Activated naive CD4-positive, alpha-beta T cell treated with anti-CD3 and anti-CD28 coated beads, Interleukin-2, amount 10 ng/mL, durations not matched to agents 7 days and 5 days (primary cell): ENCODE results near the gene INPP5K.

Experiments
- CTCF ChIA-PET: fragments of 350-600 bp; sonication (Branson Sonifier 250); formaldehyde crosslinking; loops from one replicate; lab custom pipeline; 2021; ENCODE audit warnings: antibody characterized with exemption; lab: Charles Lee
- DNase-seq: peaks from one replicate; pipeline ENCODE4 v3.0.0-alpha.2; 2020
- H3K27ac Mint-ChIP-seq: one replicate; pipeline ENCODE4 v1.8.0; 2021; ENCODE audit warnings: mild to moderate bottlenecking, moderate library complexity, mixed read lengths
- H3K27me3 Mint-ChIP-seq: one replicate; pipeline ENCODE4 v1.8.0; 2021; ENCODE audit warnings: mild to moderate bottlenecking, mixed read lengths
- H3K36me3 Mint-ChIP-seq: one replicate; pipeline ENCODE4 v1.8.0; 2021; ENCODE audit warnings: mixed read lengths
- H3K4me1 Mint-ChIP-seq: one replicate; pipeline ENCODE4 v1.8.0; 2021; ENCODE audit warnings: mixed read lengths
- H3K4me3 Mint-ChIP-seq: one replicate; pipeline ENCODE4 v1.8.0; 2021; ENCODE audit warnings: mild to moderate bottlenecking, moderate library complexity, mixed read lengths
- H3K9me3 Mint-ChIP-seq: one replicate; pipeline ENCODE4 v1.8.0; 2021; ENCODE audit warnings: mixed read lengths

Gene INPP5K

DNA sequence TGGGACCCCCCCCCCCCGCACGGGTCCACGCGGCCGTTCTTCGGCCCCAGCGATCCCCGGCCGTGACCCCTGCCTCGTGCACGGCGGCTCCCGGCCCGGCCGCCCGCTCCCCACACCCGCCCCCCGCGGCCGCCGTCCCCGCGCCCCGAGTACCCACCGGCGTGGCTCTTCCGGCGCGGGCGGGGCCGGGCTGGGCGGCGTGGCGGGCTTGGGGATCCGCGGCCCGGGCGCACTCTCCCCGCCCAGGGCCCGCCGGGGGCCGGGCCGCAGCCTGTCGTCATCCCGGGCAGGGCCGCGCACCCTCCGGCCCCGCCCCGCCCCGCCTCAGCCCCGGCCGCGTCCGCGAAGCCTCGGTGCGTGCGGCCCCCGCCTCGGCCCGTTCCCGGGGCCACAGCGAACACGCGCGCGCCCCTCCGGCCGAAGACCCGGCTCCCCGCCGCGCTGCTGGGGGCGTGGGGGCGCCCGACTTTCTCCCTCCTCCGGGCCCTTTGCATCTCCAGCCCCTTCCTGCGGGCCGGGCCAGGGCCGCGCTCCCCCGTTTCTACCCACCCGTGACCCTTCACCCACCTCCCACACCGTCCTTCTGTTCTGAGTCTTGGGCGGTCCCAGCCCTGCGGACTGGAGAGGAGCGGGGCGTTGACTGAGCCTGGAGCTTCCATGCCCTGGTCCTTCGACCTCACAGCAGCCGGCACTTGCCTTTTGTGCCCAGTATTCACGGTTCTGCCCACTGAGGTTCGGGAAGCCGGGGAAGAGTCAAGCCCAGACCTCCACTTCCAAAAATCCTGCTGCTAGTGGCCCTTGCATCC, 24.8 kb downstream of the INPP5K start:
- H3K4me3 Mint-ChIP-seq = peak overlapping the region; percentile 86
- H3K27ac Mint-ChIP-seq = peak overlapping the region; percentile 74
- CTCF ChIA-PET = no interaction called here
- H3K27me3 Mint-ChIP-seq = peaks cover 48% of the 10 kb centered on the region
- peaks cover 10% of the 10 kb centered on the region for H3K36me3 Mint-ChIP-seq
- DNase-seq = peak; percentile 67
- no peaks in the 10 kb centered on the region for H3K9me3 Mint-ChIP-seq
- peaks cover 46% of the 10 kb centered on the region for H3K4me1 Mint-ChIP-seq

DNA sequence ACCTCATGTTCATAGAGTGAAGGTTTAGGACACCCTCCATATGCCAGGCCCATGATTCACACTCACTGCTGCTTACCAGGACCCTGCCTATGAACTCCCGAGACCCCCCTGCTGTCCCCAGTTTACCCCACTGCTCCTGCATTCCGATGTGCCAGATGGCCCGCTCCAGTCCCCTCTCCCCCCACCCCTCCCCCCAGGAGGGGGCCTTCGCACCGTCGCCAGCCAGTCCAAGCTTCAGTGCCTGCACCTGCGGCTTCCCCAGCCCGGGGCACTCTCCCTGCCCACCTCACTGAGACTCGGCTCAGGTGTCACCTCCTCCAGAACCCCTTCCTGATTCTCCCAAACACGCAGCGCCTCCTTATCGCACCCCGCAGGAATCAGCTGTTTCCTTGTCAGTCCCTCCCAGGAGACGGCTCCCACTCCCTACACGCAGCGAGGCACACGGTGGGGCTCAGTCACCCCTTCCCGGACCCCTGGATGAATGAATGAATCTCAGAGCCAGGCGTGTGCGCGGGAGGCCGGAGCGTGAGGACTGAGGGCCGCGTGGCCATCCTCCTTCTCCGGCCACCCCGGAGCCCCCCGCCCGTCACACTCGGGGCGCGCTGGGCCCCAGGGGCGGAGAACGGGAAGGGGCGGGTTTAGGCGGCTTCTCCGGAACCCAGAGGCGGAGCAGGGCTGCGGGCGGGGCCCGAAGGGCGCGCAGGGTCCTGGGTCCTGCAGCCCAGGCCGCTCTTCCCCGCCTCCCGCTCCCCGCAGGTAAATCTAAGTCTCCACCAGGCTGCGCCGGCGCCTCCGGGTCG, 25.6 kb downstream of the INPP5K start:
- H3K36me3 Mint-ChIP-seq = peaks cover 10% of the 10 kb centered on the region
- peak; percentile 83 for DNase-seq
- no peaks in the 10 kb centered on the region for H3K9me3 Mint-ChIP-seq
- H3K4me1 Mint-ChIP-seq = peaks cover 46% of the 10 kb centered on the region
- peak overlapping the region; percentile 82 for H3K27ac Mint-ChIP-seq
- H3K27me3 Mint-ChIP-seq = peaks cover 56% of the 10 kb centered on the region
- CTCF ChIA-PET = interaction anchor here (1.2 kb wide), 1 partner anchor 125 kb away, joined by 3 read pairs; no protein-coding TSS in a partner anchor
- peak overlapping the region; percentile 85 for H3K4me3 Mint-ChIP-seq

- H3K9me3 Mint-ChIP-seq = no peaks in the 10 kb centered on the region
- H3K27ac Mint-ChIP-seq = no peak overlapping the region
- H3K36me3 Mint-ChIP-seq = peaks cover 7% of the 10 kb centered on the region
- H3K4me1 Mint-ChIP-seq = peaks cover 56% of the 10 kb centered on the region
- DNase-seq = no peak
- CTCF ChIA-PET = no interaction called here
- peak overlapping the region; percentile 67 for H3K4me3 Mint-ChIP-seq
- peaks cover 69% of the 10 kb centered on the region for H3K27me3 Mint-ChIP-seq
These were observed 27.6 kb downstream of the INPP5K start for GRCh38 chr17:1488826-1489270.

- H3K27ac Mint-ChIP-seq = peak overlapping the region; percentile 60
- peaks cover 65% of the 10 kb centered on the region for H3K27me3 Mint-ChIP-seq
- peak overlapping the region; percentile 82 for H3K4me3 Mint-ChIP-seq
- DNase-seq = peak; percentile 79
- peaks cover 56% of the 10 kb centered on the region for H3K4me1 Mint-ChIP-seq
- peaks cover 7% of the 10 kb centered on the region for H3K36me3 Mint-ChIP-seq
- H3K9me3 Mint-ChIP-seq = no peaks in the 10 kb centered on the region
- CTCF ChIA-PET = interaction anchor here (0.8 kb wide), 1 partner anchor 123 kb away, joined by 3 read pairs; no protein-coding TSS in a partner anchor
These were observed 28.2 kb downstream of the INPP5K start for GRCh38 chr17:1487939-1488825.

- peaks cover 10% of the 10 kb centered on the region for H3K36me3 Mint-ChIP-seq
- peak overlapping the region; percentile 60 for H3K27ac Mint-ChIP-seq
- CTCF ChIA-PET = interaction anchor here (0.8 to 1.0 kb wide), 2 partner anchors 29 to 122 kb away, joined by 3 to 5 read pairs; partner anchors contain the start of gene INPP5K
- H3K4me1 Mint-ChIP-seq = peaks cover 48% of the 10 kb centered on the region
- peak; percentile 65 for DNase-seq
- H3K4me3 Mint-ChIP-seq = peak overlapping the region; percentile 82
- H3K27me3 Mint-ChIP-seq = peaks cover 53% of the 10 kb centered on the region
- H3K9me3 Mint-ChIP-seq = no peaks in the 10 kb centered on the region
These were observed 29.4 kb downstream of the INPP5K start for GRCh38 chr17:1486802-1487695.

DNA sequence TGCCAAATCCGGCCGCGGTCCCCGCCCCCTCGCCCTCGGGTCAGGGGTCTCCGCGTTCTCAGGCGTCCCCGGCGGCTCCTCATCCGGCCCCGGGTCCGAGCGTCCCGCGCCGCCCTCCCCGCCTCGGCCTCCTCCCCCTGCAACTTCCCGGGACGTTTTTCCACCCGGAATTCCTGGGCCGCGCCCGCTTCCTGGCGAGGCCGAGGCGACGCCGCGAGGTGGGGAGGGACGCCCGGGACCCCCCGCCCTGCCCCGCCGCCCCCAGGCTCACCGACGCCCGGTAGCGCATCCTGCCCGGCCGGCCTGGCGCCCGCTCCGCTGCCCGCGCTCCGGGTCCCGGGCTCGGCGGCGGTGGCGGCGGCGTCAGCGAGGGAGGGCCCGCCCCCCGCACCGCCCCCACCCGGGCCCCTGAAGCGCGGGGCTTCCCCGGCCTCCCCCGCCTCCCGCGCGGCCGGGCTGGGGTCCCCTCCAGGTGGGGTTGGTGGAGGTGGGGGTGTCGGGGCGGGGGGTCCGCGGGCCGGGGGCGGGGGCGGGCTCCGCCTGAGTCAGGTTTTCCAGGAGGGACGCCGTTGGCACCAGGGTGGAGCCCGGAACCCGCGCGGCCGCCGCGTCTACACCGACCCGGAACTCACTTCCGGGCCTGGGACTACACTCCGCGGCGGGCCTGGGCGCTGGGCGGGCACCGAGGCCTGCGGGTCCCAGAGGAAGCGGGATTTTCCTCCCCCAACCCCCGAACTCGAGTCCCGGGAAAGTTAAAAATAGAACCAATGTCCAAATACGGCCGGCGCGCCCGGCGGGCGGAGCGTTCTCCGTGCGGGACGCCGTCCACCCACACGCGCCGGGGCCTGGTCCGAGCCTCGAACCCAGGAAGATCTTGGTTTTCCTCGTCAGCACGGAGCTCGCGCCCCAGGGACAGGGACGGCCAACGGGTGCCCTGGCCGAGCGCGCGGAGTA, 30.7 kb downstream of the INPP5K start:
- peak overlapping the region; percentile 77 for H3K4me3 Mint-ChIP-seq
- peaks cover 11% of the 10 kb centered on the region for H3K36me3 Mint-ChIP-seq
- peaks cover 42% of the 10 kb centered on the region for H3K4me1 Mint-ChIP-seq
- H3K9me3 Mint-ChIP-seq = no peaks in the 10 kb centered on the region
- CTCF ChIA-PET = interaction anchor here (1.0 kb wide), 1 partner anchor 30 kb away, joined by 5 read pairs; the partner anchor contains the start of gene INPP5K
- H3K27me3 Mint-ChIP-seq = peaks cover 50% of the 10 kb centered on the region
- peak; percentile 78 for DNase-seq
- no peak overlapping the region for H3K27ac Mint-ChIP-seq

- Mint-ChIP-seq H3K27me3 (peaks cover 45% of the 10 kb centered on the region), H3K36me3 (peaks cover 9% of the 10 kb centered on the region), H3K9me3 (no peaks in the 10 kb centered on the region), H3K4me3 (peak overlapping the region; percentile 77), H3K4me1 (peaks cover 35% of the 10 kb centered on the region), H3K27ac (peak overlapping the region; percentile 73)
- CTCF ChIA-PET = no interaction called here
- DNase-seq = peak; percentile 68
These were observed 31.6 kb downstream of the INPP5K start for GRCh38 chr17:1484676-1485422.

- no peak for DNase-seq
- H3K4me3 Mint-ChIP-seq = peak overlapping the region; percentile 77
- no peaks in the 10 kb centered on the region for H3K9me3 Mint-ChIP-seq
- H3K27ac Mint-ChIP-seq = no peak overlapping the region
- H3K36me3 Mint-ChIP-seq = peaks cover 9% of the 10 kb centered on the region
- CTCF ChIA-PET = no interaction called here
- H3K27me3 Mint-ChIP-seq = peaks cover 42% of the 10 kb centered on the region
- H3K4me1 Mint-ChIP-seq = peaks cover 29% of the 10 kb centered on the region
These were observed 32.3 kb downstream of the INPP5K start for GRCh38 chr17:1484060-1484535.

DNA sequence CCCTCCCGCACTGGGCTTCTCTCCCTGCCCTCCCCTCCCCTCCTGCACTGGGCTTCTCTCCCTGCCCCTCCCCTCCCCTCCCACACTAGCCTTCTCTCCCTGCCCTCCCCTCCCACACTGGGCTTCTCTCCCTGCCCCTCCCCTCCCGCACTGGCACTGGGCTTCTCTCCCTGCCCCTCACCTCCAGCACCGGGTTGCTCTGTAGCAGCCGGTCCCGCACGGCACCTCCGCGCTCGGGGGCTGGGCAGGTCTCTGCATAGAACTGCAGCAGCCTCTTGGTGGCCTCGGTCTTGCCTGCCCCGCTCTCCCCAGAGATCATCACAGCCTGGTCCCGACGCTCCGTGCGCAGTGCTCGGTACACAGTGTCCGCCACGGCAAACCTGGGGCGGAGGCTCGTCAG, 33.7 kb downstream of the INPP5K start:
- Mint-ChIP-seq H3K27ac (no peak overlapping the region), H3K4me3 (no peak overlapping the region), H3K36me3 (peaks cover 9% of the 10 kb centered on the region), H3K9me3 (no peaks in the 10 kb centered on the region), H3K27me3 (peaks cover 31% of the 10 kb centered on the region), H3K4me1 (peaks cover 20% of the 10 kb centered on the region)
- CTCF ChIA-PET = no interaction called here
- no peak for DNase-seq

DNA sequence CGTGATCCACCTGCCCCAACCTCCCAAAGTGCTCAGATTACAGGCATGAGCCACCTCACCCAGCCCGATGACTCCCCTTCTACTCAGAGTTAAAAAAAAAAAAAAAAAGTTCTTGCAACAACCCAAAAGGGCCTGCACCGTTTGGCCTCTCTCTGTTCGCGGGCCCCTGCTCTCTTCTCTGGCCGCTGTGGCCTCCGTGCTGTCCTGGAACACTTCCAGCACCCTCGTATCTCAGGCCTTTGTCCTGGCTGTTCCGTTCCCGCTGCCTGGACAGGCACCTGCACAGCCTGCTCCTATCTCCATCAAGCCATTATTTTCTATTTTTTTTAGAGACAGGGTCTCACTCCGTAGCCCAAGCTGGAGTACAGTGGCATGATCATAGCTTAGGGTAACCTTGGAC, 34.7 kb downstream of the INPP5K start:
- no peak for DNase-seq
- no peak overlapping the region for H3K27ac Mint-ChIP-seq
- CTCF ChIA-PET = no interaction called here
- no peak overlapping the region for H3K4me3 Mint-ChIP-seq
- peaks cover 14% of the 10 kb centered on the region for H3K4me1 Mint-ChIP-seq
- peaks cover 22% of the 10 kb centered on the region for H3K27me3 Mint-ChIP-seq
- H3K9me3 Mint-ChIP-seq = no peaks in the 10 kb centered on the region
- peaks cover 9% of the 10 kb centered on the region for H3K36me3 Mint-ChIP-seq

GRCh38 chr17:1480747-1481465, 35.5 kb downstream of the INPP5K start:
- Mint-ChIP-seq H3K4me3 (no peak overlapping the region), H3K27ac (no peak overlapping the region), H3K4me1 (peaks cover 13% of the 10 kb centered on the region), H3K36me3 (peaks cover 9% of the 10 kb centered on the region), H3K27me3 (peaks cover 14% of the 10 kb centered on the region), H3K9me3 (no peaks in the 10 kb centered on the region)
- no peak for DNase-seq
- CTCF ChIA-PET = no interaction called here
